ENCODE data around the gene LSM7. TPM values are rescaled to one million over a fixed set of nuclear protein-coding genes. Genes with fewer than 3 reads are reported as not detected.
A peak's percentile ranks its signal among the peaks of the same experiment; 100 is the strongest.

LSM7 gene
- total and polyA plus RNA-seq, 9 of the 15 experiments (the other 6 are each of a cell fraction or from before 2014, with no cell fraction given) = 40.5 to 690 (median 265) TPM

DNA sequence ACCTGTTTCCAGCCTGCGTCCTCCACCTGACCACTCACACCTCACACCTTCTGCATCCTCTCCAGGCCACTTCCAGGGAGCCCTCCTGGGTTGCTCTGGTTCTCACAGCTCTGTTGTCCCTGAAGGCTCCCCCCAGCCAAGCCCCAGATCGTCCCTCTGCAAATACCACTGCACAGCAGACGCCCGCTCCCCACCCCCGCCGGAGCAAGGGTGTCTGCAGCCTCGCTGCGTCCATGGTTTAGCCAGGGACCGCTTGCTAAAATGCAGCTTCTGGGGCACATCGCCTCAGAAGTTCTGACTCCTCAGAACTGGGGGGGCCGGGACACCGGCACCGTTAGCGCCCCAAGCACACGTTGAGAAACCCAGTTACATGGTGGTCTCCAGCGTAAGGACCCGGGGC is 21.4 kb downstream of the LSM7 start:
- Histone ChIP-seq H3K9me1 (ENCODE audit: control insufficient read depth, insufficient read depth, low read length) (peaks cover 3% of the 10 kb centered on the region), H3K9me3 (replicated peaks; ENCODE audit: control insufficient read depth, insufficient read depth, low read depth, low read length) (no peaks in the 10 kb centered on the region), H3K4me3 (no peak overlapping the region), H4K20me1 (replicated peaks; ENCODE audit: control insufficient read depth, insufficient read depth, low read length) (no peaks in the 10 kb centered on the region), H3K27me3 (ENCODE audit: control insufficient read depth in 2 of 2, insufficient read depth in 2 of 2, low read length in 2 of 2) (peaks cover 0 to 13% of the 10 kb centered on the region in 2 experiments; a peak in 2 of 5 replicates), H2AFZ (ENCODE audit: low read depth, low read length) (no peak overlapping the region), H3K36me3 (ENCODE audit: control insufficient read depth, insufficient read depth, low read length) (no peaks in the 10 kb centered on the region), H3K4me2 (ENCODE audit: insufficient read depth, low read length) (no peak overlapping the region), H3K4me1 (replicated peaks in 1 of 2; ENCODE audit: control insufficient read depth in 2 of 2, insufficient read depth in 2 of 2, low read length in 2 of 2) (peaks cover 3 to 54% of the 10 kb centered on the region in 2 experiments; a peak in 3 of 5 replicates), H3K27ac (ENCODE audit: extremely low read depth, low read depth, low read length) (no peak overlapping the region), H3K79me2 (ENCODE audit: control insufficient read depth, insufficient read depth, low read length) (no peaks in the 10 kb centered on the region), H3K9ac (ENCODE audit: insufficient read depth in 1 of 2, low read depth in 2 of 2, low read length in 2 of 2) (no peak overlapping the region)
- DNase-seq (ENCODE audit: extremely low read depth in 1 of 4, low spot score in 3 of 4) = no peak
- BruUV-seq (replicated peaks) = no TSS peak
- WGBS (ENCODE audit: insufficient coverage, low coverage, missing lambda C conversion rate) = 52% methylated on average over 17 of the region's 17 CpGs
- no peak for FAIRE-seq
- ChIA-PET CTCF (ENCODE audit: low intra/inter-chr PET ratio) (no interaction called here), POLR2A (interaction anchor here (0.6 kb wide), 1 partner anchor 740 kb away, joined by 3 read pairs; no protein-coding TSS in a partner anchor)
- in situ Hi-C loops (cut with MboI) (no loop called here), intact Hi-C loops (cut with micrococcal nuclease) (no loop called here)
- TF ChIP-seq JUNB (CRISPR knock-in tag; conservative IDR thresholded peaks at IDR 0.05) = no peak
- TF ChIP-seq ZFP36 (IDR thresholded peaks at IDR 0.05; ENCODE audit: low read depth, low read length, partially characterized antibody) = peak; percentile 88
- ATAC-seq = no peak

DNA sequence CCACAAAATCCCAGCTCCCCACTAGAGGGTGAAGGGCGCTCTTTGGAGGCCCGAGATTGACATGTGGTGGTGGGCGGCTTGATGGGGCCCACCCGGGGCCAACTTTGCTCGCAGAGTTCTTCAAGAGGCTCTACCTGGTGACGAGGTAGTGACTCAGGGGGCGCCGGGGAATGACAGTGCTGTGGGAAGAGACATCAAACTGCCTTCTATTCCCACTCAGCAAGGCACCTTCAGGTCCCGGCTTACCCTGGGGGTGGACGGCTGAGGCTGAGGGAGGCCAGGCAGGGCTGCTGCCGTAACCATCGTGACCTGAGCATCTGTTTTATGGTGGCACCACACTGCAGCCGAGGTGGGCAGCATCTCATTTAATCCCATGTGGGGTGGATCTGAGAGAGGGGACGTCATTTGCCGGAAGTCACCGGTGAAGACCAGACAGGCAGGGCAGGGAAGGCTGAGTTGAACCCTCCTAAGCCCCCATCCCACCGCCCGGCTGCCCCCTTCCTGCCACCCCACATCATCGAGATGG is 22.0 kb downstream of the LSM7 start:
- Histone ChIP-seq H3K4me2 (ENCODE audit: insufficient read depth, low read length) (no peak overlapping the region), H3K79me2 (ENCODE audit: control insufficient read depth, insufficient read depth, low read length) (no peaks in the 10 kb centered on the region), H3K27ac (ENCODE audit: extremely low read depth, low read depth, low read length) (no peak overlapping the region), H3K36me3 (ENCODE audit: control insufficient read depth, insufficient read depth, low read length) (no peaks in the 10 kb centered on the region), H4K20me1 (replicated peaks; ENCODE audit: control insufficient read depth, insufficient read depth, low read length) (no peaks in the 10 kb centered on the region), H3K9me3 (replicated peaks; ENCODE audit: control insufficient read depth, insufficient read depth, low read depth, low read length) (no peaks in the 10 kb centered on the region), H3K27me3 (ENCODE audit: control insufficient read depth in 2 of 2, insufficient read depth in 2 of 2, low read length in 2 of 2) (peaks cover 0 to 13% of the 10 kb centered on the region in 2 experiments; a peak in 2 of 5 replicates), H3K9me1 (ENCODE audit: control insufficient read depth, insufficient read depth, low read length) (peaks cover 3% of the 10 kb centered on the region), H3K4me1 (replicated peaks in 1 of 2; ENCODE audit: control insufficient read depth in 2 of 2, insufficient read depth in 2 of 2, low read length in 2 of 2) (peaks cover 3 to 57% of the 10 kb centered on the region in 2 experiments; a peak in 3 of 5 replicates), H3K4me3 (no peak overlapping the region), H2AFZ (ENCODE audit: low read depth, low read length) (no peak overlapping the region), H3K9ac (ENCODE audit: insufficient read depth in 1 of 2, low read depth in 2 of 2, low read length in 2 of 2) (no peak overlapping the region)
- no TSS peak for BruUV-seq (replicated peaks)
- ATAC-seq (no peak), DNase-seq (ENCODE audit: extremely low read depth in 1 of 4, low spot score in 3 of 4) (no peak), FAIRE-seq (no peak)
- WGBS (ENCODE audit: insufficient coverage, low coverage, missing lambda C conversion rate) = 31% methylated on average over 19 of the region's 19 CpGs
- ChIA-PET POLR2A (interaction anchor here (0.6 to 1.6 kb wide), 4 partner anchors 12 to 741 kb away, joined by 3 to 5 read pairs (median 4); no protein-coding TSS in a partner anchor), CTCF (ENCODE audit: low intra/inter-chr PET ratio) (no interaction called here)
- intact Hi-C loops (cut with micrococcal nuclease) (no loop called here), in situ Hi-C loops (cut with MboI) (no loop called here)
- TF ChIP-seq GABPB1 (CRISPR knock-in tag; IDR thresholded peaks at IDR 0.05) (no peak), ZNF134 (CRISPR knock-in tag; conservative IDR thresholded peaks at IDR 0.05) (no peak)

All from K562 (cell line).